Measurements from ENCODE around the gene BARD1.
"Not testable (repeated sequence)": the region's sequence is repeated elsewhere in the genome, so short reads cannot be mapped to it uniquely, and the experiment has no call there.

Gene BARD1

GRCh38 chr2:214765180-214765579, 44.3 kb downstream of the BARD1 start:
- no peak for DNase-seq (ENCODE audit: low read depth)

GRCh38 chr2:214753455-214753854, 56.0 kb downstream of the BARD1 start:
- DNase-seq (ENCODE audit: low read depth): no peak

GRCh38 chr2:214750529-214750928, 59.0 kb downstream of the BARD1 start:
- no peak for DNase-seq (ENCODE audit: low read depth)

GRCh38 chr2:214747992-214748391, 61.5 kb downstream of the BARD1 start:
- DNase-seq (ENCODE audit: low read depth): no peak

- DNase-seq (ENCODE audit: low read depth): no peak
Observed at GRCh38 chr2:214742119-214742518, 67.4 kb downstream of the BARD1 start.

- no peak for DNase-seq (ENCODE audit: low read depth)
Observed at GRCh38 chr2:214740867-214741395, 68.6 kb downstream of the BARD1 start.

GRCh38 chr2:214737188-214737587, 72.3 kb downstream of the BARD1 start:
- no peak for DNase-seq (ENCODE audit: low read depth)

GRCh38 chr2:214730800-214731407, 78.6 kb downstream of the BARD1 start:
- DNase-seq (ENCODE audit: low read depth): no peak

- DNase-seq (ENCODE audit: low read depth): no peak
Observed at GRCh38 chr2:214730248-214730647, 79.2 kb downstream of the BARD1 start.

GRCh38 chr2:214724741-214725140, 84.7 kb downstream of the BARD1 start:
- DNase-seq (ENCODE audit: low read depth): no peak

GRCh38 chr2:214717837-214718236, 91.6 kb downstream of the BARD1 start:
- DNase-seq (ENCODE audit: low read depth): not testable (repeated sequence)

- no peak for DNase-seq (ENCODE audit: low read depth)
Observed at GRCh38 chr2:214716811-214717560, 92.5 kb downstream of the BARD1 start.

- DNase-seq (ENCODE audit: low read depth): no peak
Observed at GRCh38 chr2:214715025-214715424, 94.5 kb downstream of the BARD1 start.

- no peak for DNase-seq (ENCODE audit: low read depth)
Observed at GRCh38 chr2:214713080-214713830, 96.2 kb downstream of the BARD1 start.

- DNase-seq (ENCODE audit: low read depth): no peak
Observed at GRCh38 chr2:214710729-214711128, 98.8 kb downstream of the BARD1 start.

- no peak for DNase-seq (ENCODE audit: low read depth)
Observed at GRCh38 chr2:214706986-214707385, 102.5 kb downstream of the BARD1 start.

GRCh38 chr2:214699236-214699635, 110.2 kb downstream of the BARD1 start:
- no peak for DNase-seq (ENCODE audit: low read depth)

- no peak for DNase-seq (ENCODE audit: low read depth)
Observed at GRCh38 chr2:214696681-214697080, 112.8 kb downstream of the BARD1 start.

- DNase-seq (ENCODE audit: low read depth): no peak
Observed at GRCh38 chr2:214695789-214696188, 113.7 kb downstream of the BARD1 start.

GRCh38 chr2:214683557-214683956, 125.9 kb downstream of the BARD1 start:
- DNase-seq (ENCODE audit: low read depth): not testable (repeated sequence)

- DNase-seq (ENCODE audit: low read depth): no peak
Observed at GRCh38 chr2:214679736-214680135, 129.7 kb downstream of the BARD1 start.

GRCh38 chr2:214676421-214677089, 132.9 kb downstream of the BARD1 start:
- DNase-seq (ENCODE audit: low read depth): no peak

Measured in stimulated activated CD8-positive, alpha-beta memory T cell treated with anti-CD3 and anti-CD28 coated beads, Interleukin-15, amount 100 ng/mL, for 1 hour (primary cell).